Natural killer cell (primary cell): ENCODE data around the gene ASCL5. TPM values are rescaled to one million over a fixed set of nuclear protein-coding genes. Genes with fewer than 3 reads are reported as not detected.

Source experiments
- ATAC-seq, 3 donors: fragments of 150-1000 bp in 2 of 3; fragments of 200-7000 bp in 1 of 3; cut with Tn5 transposase; 1 replicate in 1 of 3; 2 replicates in 2 of 3; pipeline ENCODE4 v1.10.0; 2021; ENCODE audit warnings: mild to moderate bottlenecking in 2 of 3, moderate library complexity in 2 of 3
- DNase-seq, 2 donors: peaks; one replicate each; pipeline versions ENCODE4 v3.0.0 to v3.0.0-alpha.2; 2013 to 2021; ENCODE audit warnings: mixed read lengths in 1 of 2
- H3K27ac ChIP-seq: one replicate; pipeline ENCODE4 v1.5.1; 2013; ENCODE audit warnings: mild to moderate bottlenecking, low read length
- H3K27me3 ChIP-seq: one replicate; pipeline ENCODE4 v1.6.1; 2013; ENCODE audit warnings: low read length; ENCODE audit not compliant: control insufficient read depth, insufficient read depth
- H3K36me3 ChIP-seq: one replicate; pipeline ENCODE4 v1.6.1; 2013; ENCODE audit warnings: low read length; ENCODE audit not compliant: control insufficient read depth, insufficient read depth
- H3K4me1 ChIP-seq: one replicate; pipeline ENCODE4 v1.6.1; 2013; ENCODE audit warnings: low read length; ENCODE audit not compliant: control insufficient read depth, insufficient read depth
- H3K4me3 ChIP-seq: one replicate; pipeline ENCODE4 v1.5.1; 2013; ENCODE audit warnings: low read length
- H3K9me3 ChIP-seq: one replicate; pipeline ENCODE4 v1.6.1; 2013; ENCODE audit warnings: low read length; ENCODE audit not compliant: control insufficient read depth, insufficient read depth
- H3K27ac Mint-ChIP-seq, 2 donors: one replicate each; pipeline ENCODE4 v1.8.0; 2022; ENCODE audit warnings: mild to moderate bottlenecking in 2 of 2, mixed read lengths in 2 of 2, moderate library complexity in 1 of 2
- H3K27me3 Mint-ChIP-seq, 2 donors: one replicate each; pipeline ENCODE4 v1.8.0; 2022; ENCODE audit warnings: low read depth in 2 of 2, mixed read lengths in 2 of 2
- H3K36me3 Mint-ChIP-seq: one replicate; pipeline ENCODE4 v1.8.0; 2022; ENCODE audit warnings: mixed read lengths
- H3K4me1 Mint-ChIP-seq, 2 donors: one replicate each; pipeline ENCODE4 v1.8.0; 2022; ENCODE audit warnings: mixed read lengths in 2 of 2
- H3K4me3 Mint-ChIP-seq: one replicate; pipeline ENCODE4 v1.8.0; 2022; ENCODE audit warnings: mild to moderate bottlenecking, moderate library complexity, mixed read lengths
- H3K9me3 Mint-ChIP-seq, 2 donors: one replicate each; pipeline ENCODE4 v1.8.0; 2022; ENCODE audit warnings: mixed read lengths in 2 of 2
- WGBS: methylation state at CpG from one replicate; pipeline ENCODE4 v1.1.7; 2013; ENCODE audit warnings: missing lambda C conversion rate; ENCODE audit not compliant: insufficient coverage; 5-methylcytosine and 5-hydroxymethylcytosine counted together
- intact Hi-C: fragments of 100-400 bp; cut with micrococcal nuclease; formaldehyde crosslinking; loops from one replicate; pipeline ENCODE4 v1.14.2; 2022
- total RNA-seq, 4 donors: library from RNA; stranded (reverse); fragments of 120-200 nt in 1 of 4; gene quantifications; one replicate each; pipeline versions ENCODE4 v1.2.3 to v1.2.4, GENCODE V29; 2013 to 2022
- TF ChIP-seq, protein P1 (sequence below): fragments of 200-600 bp; IDR thresholded peaks from one replicate; pipeline ENCODE4 v1.8.0; 2022; ENCODE audit warnings: antibody characterized with exemption

The ASCL5 gene
- total RNA-seq, 3 donors from 2014 or later (not counting 1 experiment from before 2014, with no cell fraction given) = not detected

DNA sequence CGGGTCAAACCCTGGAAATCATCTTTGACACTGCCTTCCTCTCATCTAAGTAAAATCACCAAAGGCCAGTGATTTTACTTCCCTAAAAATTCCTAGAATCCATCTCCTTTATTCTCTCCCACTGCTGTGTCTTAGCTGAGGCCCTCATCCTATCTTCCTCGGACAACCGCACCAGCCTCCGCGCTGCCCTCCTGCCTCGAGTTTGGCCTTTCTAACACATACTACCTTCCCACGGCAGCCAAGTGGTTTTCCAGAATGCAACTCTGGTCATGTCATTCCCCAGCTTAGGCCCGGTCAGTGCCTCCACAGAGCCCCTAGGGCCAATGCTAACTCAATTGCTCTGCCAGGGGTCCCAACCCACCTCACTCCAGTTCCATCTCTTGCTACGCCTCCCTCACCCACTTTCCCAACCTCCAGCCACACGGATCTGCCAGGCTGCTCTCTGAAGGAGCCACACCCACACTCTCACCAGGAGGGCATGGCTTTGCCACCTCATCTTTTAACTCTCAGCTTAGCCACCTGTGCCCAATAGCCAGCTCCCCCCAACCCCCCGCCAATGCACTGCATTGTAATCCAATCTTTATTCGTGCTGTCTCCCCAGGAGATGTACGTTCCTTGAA, 20.5 kb upstream of the ASCL5 start:
- WGBS = 91% methylated on average over 12 of the region's 13 CpGs
- H3K36me3 Mint-ChIP-seq = peaks cover 7% of the 10 kb centered on the region
- Histone ChIP-seq H3K27ac (no peak overlapping the region), H3K4me1 (no peaks in the 10 kb centered on the region), H3K4me3 (no peak overlapping the region), H3K27me3 (no peaks in the 10 kb centered on the region), H3K36me3 (peaks cover 24% of the 10 kb centered on the region), H3K9me3 (no peaks in the 10 kb centered on the region)
- no peak for ATAC-seq
- intact Hi-C loops = no loop called here
- peaks cover 0 to 5% of the 10 kb centered on the region in 2 donors for H3K4me1 Mint-ChIP-seq
- H3K9me3 Mint-ChIP-seq = no peaks in the 10 kb centered on the region
- no peak overlapping the region for H3K4me3 Mint-ChIP-seq
- no peak for DNase-seq
- H3K27ac Mint-ChIP-seq = no peak overlapping the region
- TF ChIP-seq, protein P1, sequence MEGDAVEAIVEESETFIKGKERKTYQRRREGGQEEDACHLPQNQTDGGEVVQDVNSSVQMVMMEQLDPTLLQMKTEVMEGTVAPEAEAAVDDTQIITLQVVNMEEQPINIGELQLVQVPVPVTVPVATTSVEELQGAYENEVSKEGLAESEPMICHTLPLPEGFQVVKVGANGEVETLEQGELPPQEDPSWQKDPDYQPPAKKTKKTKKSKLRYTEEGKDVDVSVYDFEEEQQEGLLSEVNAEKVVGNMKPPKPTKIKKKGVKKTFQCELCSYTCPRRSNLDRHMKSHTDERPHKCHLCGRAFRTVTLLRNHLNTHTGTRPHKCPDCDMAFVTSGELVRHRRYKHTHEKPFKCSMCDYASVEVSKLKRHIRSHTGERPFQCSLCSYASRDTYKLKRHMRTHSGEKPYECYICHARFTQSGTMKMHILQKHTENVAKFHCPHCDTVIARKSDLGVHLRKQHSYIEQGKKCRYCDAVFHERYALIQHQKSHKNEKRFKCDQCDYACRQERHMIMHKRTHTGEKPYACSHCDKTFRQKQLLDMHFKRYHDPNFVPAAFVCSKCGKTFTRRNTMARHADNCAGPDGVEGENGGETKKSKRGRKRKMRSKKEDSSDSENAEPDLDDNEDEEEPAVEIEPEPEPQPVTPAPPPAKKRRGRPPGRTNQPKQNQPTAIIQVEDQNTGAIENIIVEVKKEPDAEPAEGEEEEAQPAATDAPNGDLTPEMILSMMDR = no peak
- no peaks in the 10 kb centered on the region for H3K27me3 Mint-ChIP-seq

DNA sequence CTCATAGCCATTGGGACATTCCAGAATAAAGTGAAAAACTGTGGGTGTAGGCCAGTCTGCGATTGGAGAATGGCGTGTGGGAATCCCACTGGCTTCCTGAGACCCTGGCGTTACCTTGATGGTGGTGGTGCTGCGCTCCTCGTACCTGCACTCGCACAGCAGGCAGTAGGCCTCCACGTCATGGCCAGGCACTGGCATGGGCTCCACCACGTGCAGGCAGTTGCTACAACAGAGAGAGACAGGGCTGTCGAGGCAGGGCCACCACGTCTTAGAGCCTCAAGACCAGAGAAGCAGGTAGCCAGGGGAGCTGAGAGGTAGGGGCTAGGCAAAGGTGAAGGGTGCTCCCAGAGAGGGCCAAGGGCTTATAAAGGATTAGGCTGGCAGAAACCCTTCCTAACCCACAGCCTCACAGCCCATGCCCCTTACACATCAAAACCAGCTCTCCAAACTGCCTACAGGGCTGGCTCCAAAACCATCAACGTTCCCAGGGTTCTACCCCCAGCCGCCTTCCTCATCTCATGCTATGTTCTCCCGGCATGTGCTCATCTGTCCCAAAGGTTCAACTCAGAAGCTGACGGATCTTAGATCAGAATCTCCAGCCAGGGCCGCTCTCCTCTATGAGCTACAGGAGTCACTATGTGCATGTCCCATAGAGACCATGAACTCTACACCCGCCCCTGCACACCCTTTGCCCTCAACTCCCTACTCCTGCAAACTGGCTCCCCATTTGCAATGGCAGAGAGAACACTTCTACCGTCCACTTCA, 19.8 kb upstream of the ASCL5 start:
- no peaks in the 10 kb centered on the region for H3K4me1 ChIP-seq
- DNase-seq (no peak), ATAC-seq (no peak)
- Mint-ChIP-seq H3K4me1 (peaks cover 0 to 5% of the 10 kb centered on the region in 2 donors), H3K4me3 (no peak overlapping the region), H3K36me3 (peaks cover 7% of the 10 kb centered on the region), H3K27ac (no peak overlapping the region), H3K9me3 (no peaks in the 10 kb centered on the region), H3K27me3 (no peaks in the 10 kb centered on the region)
- intact Hi-C loops = no loop called here
- 95% methylated on average over 16 of the region's 17 CpGs for WGBS
- peaks cover 24% of the 10 kb centered on the region for H3K36me3 ChIP-seq
- H3K27me3 ChIP-seq = no peaks in the 10 kb centered on the region
- no peaks in the 10 kb centered on the region for H3K9me3 ChIP-seq
- no peak overlapping the region for H3K4me3 ChIP-seq
- TF ChIP-seq, protein P1 = no peak
- no peak overlapping the region for H3K27ac ChIP-seq

DNA sequence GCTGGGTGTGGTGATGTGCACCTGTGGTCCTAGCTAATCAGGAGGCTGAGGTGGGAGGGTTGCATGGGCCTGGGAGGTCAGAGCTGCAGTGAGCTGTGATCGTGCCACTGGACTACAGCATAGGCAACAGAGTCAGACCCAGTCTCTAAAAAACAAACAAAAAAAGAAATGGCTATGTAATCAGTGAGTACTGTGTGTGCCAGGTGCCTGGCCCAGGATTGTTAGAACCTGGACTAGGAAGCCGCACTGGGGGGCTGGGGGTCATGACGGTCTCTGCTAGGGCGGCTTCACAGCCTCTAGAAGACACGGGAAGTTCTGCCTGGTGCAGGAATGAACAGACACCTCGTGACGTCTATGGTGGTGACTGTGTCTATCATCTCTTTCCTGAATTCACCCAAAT, 18.8 kb upstream of the ASCL5 start:
- Mint-ChIP-seq H3K4me1 (no peaks in the 10 kb centered on the region), H3K9me3 (no peaks in the 10 kb centered on the region), H3K27ac (no peak overlapping the region), H3K4me3 (no peak overlapping the region), H3K36me3 (peaks cover 7% of the 10 kb centered on the region), H3K27me3 (no peaks in the 10 kb centered on the region)
- DNase-seq = no peak
- peaks cover 24% of the 10 kb centered on the region for H3K36me3 ChIP-seq
- 94% methylated on average over 7 of the region's 7 CpGs for WGBS
- no peak overlapping the region for H3K27ac ChIP-seq
- no peak for ATAC-seq
- no peaks in the 10 kb centered on the region for H3K27me3 ChIP-seq
- H3K4me3 ChIP-seq = no peak overlapping the region
- no peaks in the 10 kb centered on the region for H3K9me3 ChIP-seq
- no peaks in the 10 kb centered on the region for H3K4me1 ChIP-seq
- TF ChIP-seq, protein P1 = no peak
- intact Hi-C loops = no loop called here
